Measurements from ENCODE around the gene ASPHD2.
"Not testable (repeated sequence)": the region's sequence is repeated elsewhere in the genome, so short reads cannot be mapped to it uniquely, and the experiment has no call there.

ASPHD2 gene

DNA sequence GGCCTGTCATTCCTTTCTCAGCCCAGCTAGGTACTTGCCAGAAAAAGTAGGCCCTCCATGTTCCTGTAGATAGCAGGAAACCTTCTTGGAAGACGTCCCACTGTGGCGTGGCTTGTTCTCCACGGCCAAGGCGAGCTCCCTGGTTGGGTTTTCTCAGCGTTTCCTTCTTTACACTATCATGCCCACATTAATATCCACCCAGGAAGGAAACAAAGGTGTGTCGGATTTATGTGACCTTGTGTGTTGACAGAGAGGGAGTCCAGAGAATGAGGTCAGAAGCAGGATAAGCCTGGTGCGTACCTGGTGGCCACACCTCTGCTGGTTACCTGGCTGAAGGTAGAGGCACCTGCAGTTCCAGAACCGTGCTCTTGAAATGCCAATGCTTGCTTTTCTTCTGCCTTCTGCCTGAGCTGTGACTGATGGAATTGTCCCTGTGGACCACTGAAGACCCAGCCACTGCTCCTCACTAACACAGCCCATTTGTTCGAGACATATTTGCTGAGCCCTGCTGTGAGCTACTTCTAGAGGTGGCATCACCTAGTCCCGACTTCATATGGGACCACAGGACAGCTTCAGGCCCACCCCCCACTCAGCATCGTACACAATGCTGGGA lies 7.9 kb downstream of the ASPHD2 start:
- H2BK120ac ChIP-seq (ENCODE audit: insufficient read depth, low read length, poor library complexity), result no peak overlapping the region
- no peak overlapping the region for H3K18ac ChIP-seq (ENCODE audit: low read length)
- no peak overlapping the region for H3K4me2 ChIP-seq (ENCODE audit: low read length)
- H3K4me1 ChIP-seq (ENCODE audit: control insufficient read depth in 1 of 2, insufficient read depth in 2 of 2, low read length in 2 of 2), result peaks cover 0 to 2% of the 10 kb centered on the region in 2 experiments
- H3K9ac ChIP-seq (ENCODE audit: low read length), result no peak overlapping the region
- H2AK5ac ChIP-seq (ENCODE audit: low read length), result no peak overlapping the region
- no peak overlapping the region for H4K8ac ChIP-seq (ENCODE audit: low read depth, low read length)
- no peak overlapping the region for H2BK5ac ChIP-seq (ENCODE audit: low read depth, low read length, poor library complexity)
- H3K79me2 ChIP-seq (ENCODE audit: control insufficient read depth, insufficient read depth, low read length, poor library complexity), result no peaks in the 10 kb centered on the region
- no peak overlapping the region for H2AFZ ChIP-seq (ENCODE audit: insufficient read depth, low read length, poor library complexity)
- no peak overlapping the region for H3K27ac ChIP-seq (ENCODE audit: low read depth, low read length)
- WGBS (ENCODE audit: extremely low coverage, insufficient coverage, insufficient read length), result no CpG with 5 or more reads among the region's 11 CpGs
- H3K4ac ChIP-seq (ENCODE audit: low read depth, low read length), result no peak overlapping the region
- H4K91ac ChIP-seq (ENCODE audit: low read depth, low read length), result no peak overlapping the region
- H3K4me3 ChIP-seq (ENCODE audit: low read depth, low read length), result peak overlapping the region; percentile 10
- no peaks in the 10 kb centered on the region for H3K79me1 ChIP-seq (ENCODE audit: low read length)
- no peak overlapping the region for H4K12ac ChIP-seq (ENCODE audit: low read depth, low read length)
- DNase-seq, result peak in 1 of 2 donors; percentile 21
- H3K14ac ChIP-seq (ENCODE audit: low read length), result no peak overlapping the region
- no peak overlapping the region for H3K23ac ChIP-seq (ENCODE audit: low read length)
- H3K27me3 ChIP-seq (ENCODE audit: insufficient read depth, low read length), result no peaks in the 10 kb centered on the region
- peaks cover 14 to 15% of the 10 kb centered on the region in 2 experiments for H3K36me3 ChIP-seq (ENCODE audit: control insufficient read depth in 1 of 2, insufficient read depth in 2 of 2, low read length in 2 of 2)
- H3K9me3 ChIP-seq (ENCODE audit: insufficient read depth, low read depth, low read length), result peaks cover 4% of the 10 kb centered on the region
- no peak overlapping the region for H2BK12ac ChIP-seq (ENCODE audit: low read length)

DNA sequence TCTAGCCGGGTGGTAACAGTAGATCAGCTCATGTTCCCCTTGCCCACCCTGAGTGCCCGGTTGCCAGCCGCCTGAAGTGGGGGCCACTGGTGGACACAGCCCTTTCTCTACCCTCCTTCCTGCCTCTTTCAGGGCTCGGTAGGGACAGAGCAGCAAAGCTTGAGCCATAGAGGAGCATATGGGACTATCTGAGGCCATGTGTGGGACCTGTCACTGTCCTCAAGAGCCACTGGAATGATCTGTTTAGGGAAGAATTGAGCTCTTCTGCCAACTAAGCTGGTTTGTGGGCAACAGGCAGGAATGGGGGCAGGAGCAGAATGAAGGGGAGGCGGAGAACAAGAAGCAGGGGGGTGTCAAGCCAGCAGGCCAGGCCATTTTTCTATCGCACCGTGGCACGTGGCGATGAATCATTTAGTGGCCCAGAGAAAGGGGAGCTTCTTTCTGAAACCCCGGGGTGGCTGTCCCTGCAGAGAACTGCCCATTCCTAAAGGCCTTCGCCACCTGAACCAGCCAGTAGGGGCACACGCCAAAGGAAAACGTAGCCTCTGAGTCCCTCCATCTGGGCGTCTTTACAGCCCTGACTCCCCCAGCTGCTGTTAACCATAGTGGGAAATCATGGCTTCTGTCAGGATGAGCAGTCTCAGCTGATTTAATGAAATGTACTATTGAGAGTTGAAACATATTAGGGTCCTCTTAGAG lies 8.8 kb downstream of the ASPHD2 start:
- WGBS (ENCODE audit: extremely low coverage, insufficient coverage, insufficient read length), result no CpG with 5 or more reads among the region's 14 CpGs
- peaks cover 4% of the 10 kb centered on the region for H3K9me3 ChIP-seq (ENCODE audit: insufficient read depth, low read depth, low read length)

DNA sequence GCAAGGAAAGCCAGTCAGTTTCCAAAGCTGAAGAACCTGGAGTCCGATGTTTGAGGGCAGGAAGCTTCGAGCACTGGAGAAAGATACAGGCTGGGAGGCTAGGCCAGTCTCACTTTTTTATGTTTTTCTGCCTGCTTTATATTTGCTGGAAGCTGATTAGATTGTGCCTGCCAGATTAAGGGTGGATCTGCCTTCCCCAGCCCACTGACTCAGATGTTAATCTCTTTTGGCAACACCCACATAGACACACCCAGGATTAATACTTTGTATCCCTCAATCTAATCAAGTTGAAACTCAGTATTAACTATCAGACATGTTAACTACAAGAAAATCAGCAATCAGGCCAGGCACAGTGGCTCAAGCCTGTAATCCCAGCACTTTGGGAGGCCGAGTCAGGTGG lies 9.7 kb downstream of the ASPHD2 start:
- H2BK5ac ChIP-seq (ENCODE audit: low read depth, low read length, poor library complexity); H2BK12ac ChIP-seq (ENCODE audit: low read length); H3K23ac ChIP-seq (ENCODE audit: low read length); DNase-seq; H4K12ac ChIP-seq (ENCODE audit: low read depth, low read length); H3K27ac ChIP-seq (ENCODE audit: low read depth, low read length); H3K4me2 ChIP-seq (ENCODE audit: low read length); H2AK5ac ChIP-seq (ENCODE audit: low read length); H3K4me3 ChIP-seq (ENCODE audit: low read depth, low read length); H3K9me3 ChIP-seq (ENCODE audit: insufficient read depth, low read depth, low read length); H2AFZ ChIP-seq (ENCODE audit: insufficient read depth, low read length, poor library complexity); H3K18ac ChIP-seq (ENCODE audit: low read length); H3K4me1 ChIP-seq (ENCODE audit: control insufficient read depth in 1 of 2, insufficient read depth in 2 of 2, low read length in 2 of 2); H3K79me1 ChIP-seq (ENCODE audit: low read length); H4K91ac ChIP-seq (ENCODE audit: low read depth, low read length); H4K8ac ChIP-seq (ENCODE audit: low read depth, low read length); H3K14ac ChIP-seq (ENCODE audit: low read length); H3K9ac ChIP-seq (ENCODE audit: low read length); H3K4ac ChIP-seq (ENCODE audit: low read depth, low read length); H2BK120ac ChIP-seq (ENCODE audit: insufficient read depth, low read length, poor library complexity); H3K27me3 ChIP-seq (ENCODE audit: insufficient read depth, low read length); H3K79me2 ChIP-seq (ENCODE audit: control insufficient read depth, insufficient read depth, low read length, poor library complexity): not testable (repeated sequence)
- WGBS (ENCODE audit: extremely low coverage, insufficient coverage, insufficient read length), result no CpG with 5 or more reads among the region's 3 CpGs
- H3K36me3 ChIP-seq (ENCODE audit: control insufficient read depth in 1 of 2, insufficient read depth in 2 of 2, low read length in 2 of 2), result peaks cover 12 to 15% of the 10 kb centered on the region in 2 experiments

More for the DNA sequence above, 8.8 kb downstream of the ASPHD2 start:
- H3K9ac ChIP-seq (ENCODE audit: low read length), result no peak overlapping the region
- H2AFZ ChIP-seq (ENCODE audit: insufficient read depth, low read length, poor library complexity), result no peak overlapping the region
- no peak overlapping the region for H4K12ac ChIP-seq (ENCODE audit: low read depth, low read length)
- H3K27ac ChIP-seq (ENCODE audit: low read depth, low read length), result no peak overlapping the region
- H3K79me2 ChIP-seq (ENCODE audit: control insufficient read depth, insufficient read depth, low read length, poor library complexity), result no peaks in the 10 kb centered on the region
- H3K23ac ChIP-seq (ENCODE audit: low read length), result no peak overlapping the region
- peaks cover 15% of the 10 kb centered on the region in 2 experiments for H3K36me3 ChIP-seq (ENCODE audit: control insufficient read depth in 1 of 2, insufficient read depth in 2 of 2, low read length in 2 of 2)
- H4K91ac ChIP-seq (ENCODE audit: low read depth, low read length), result no peak overlapping the region
- no peak overlapping the region for H2BK120ac ChIP-seq (ENCODE audit: insufficient read depth, low read length, poor library complexity)
- H3K27me3 ChIP-seq (ENCODE audit: insufficient read depth, low read length), result no peaks in the 10 kb centered on the region
- H2AK5ac ChIP-seq (ENCODE audit: low read length), result no peak overlapping the region
- no peak overlapping the region for H3K4me2 ChIP-seq (ENCODE audit: low read length)
- no peak overlapping the region for H3K4me3 ChIP-seq (ENCODE audit: low read depth, low read length)
- no peak overlapping the region for H2BK5ac ChIP-seq (ENCODE audit: low read depth, low read length, poor library complexity)
- no peak overlapping the region for H3K4ac ChIP-seq (ENCODE audit: low read depth, low read length)
- peaks cover 0 to 2% of the 10 kb centered on the region in 2 experiments for H3K4me1 ChIP-seq (ENCODE audit: control insufficient read depth in 1 of 2, insufficient read depth in 2 of 2, low read length in 2 of 2)
- no peaks in the 10 kb centered on the region for H3K79me1 ChIP-seq (ENCODE audit: low read length)
- H3K14ac ChIP-seq (ENCODE audit: low read length), result no peak overlapping the region
- DNase-seq, result no peak
- H3K18ac ChIP-seq (ENCODE audit: low read length), result no peak overlapping the region
- H4K8ac ChIP-seq (ENCODE audit: low read depth, low read length), result no peak overlapping the region
- no peak overlapping the region for H2BK12ac ChIP-seq (ENCODE audit: low read length)

DNA sequence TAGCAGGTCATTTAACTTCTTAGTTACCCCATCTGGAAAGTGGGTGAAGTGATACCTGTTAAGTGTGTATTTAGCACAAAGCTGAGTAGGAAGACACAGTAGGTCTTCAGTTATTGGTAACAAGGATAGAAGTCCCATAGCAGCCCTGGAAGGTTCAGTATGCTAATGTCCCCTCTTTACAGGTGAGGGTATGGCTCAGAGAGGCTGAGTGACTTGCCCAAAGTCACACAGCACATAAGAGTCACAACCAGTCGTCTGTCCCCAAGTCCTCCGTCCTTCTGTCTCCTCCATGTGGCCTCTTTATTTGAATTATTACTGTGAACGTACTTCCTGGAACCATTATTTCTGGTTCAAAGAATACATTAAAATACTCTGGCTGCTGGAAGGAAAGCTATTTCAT lies 10.5 kb downstream of the ASPHD2 start:
- Histone ChIP-seq H4K91ac (ENCODE audit: low read depth, low read length) (no peak overlapping the region), H3K27ac (ENCODE audit: low read depth, low read length) (no peak overlapping the region), H3K4ac (ENCODE audit: low read depth, low read length) (no peak overlapping the region), H2BK5ac (ENCODE audit: low read depth, low read length, poor library complexity) (no peak overlapping the region), H3K27me3 (ENCODE audit: insufficient read depth, low read length) (no peaks in the 10 kb centered on the region), H2BK120ac (ENCODE audit: insufficient read depth, low read length, poor library complexity) (no peak overlapping the region), H3K4me3 (ENCODE audit: low read depth, low read length) (no peak overlapping the region), H2BK12ac (ENCODE audit: low read length) (no peak overlapping the region), H3K79me2 (ENCODE audit: control insufficient read depth, insufficient read depth, low read length, poor library complexity) (no peaks in the 10 kb centered on the region), H3K18ac (ENCODE audit: low read length) (no peak overlapping the region), H3K79me1 (ENCODE audit: low read length) (peaks cover 6% of the 10 kb centered on the region), H3K14ac (ENCODE audit: low read length) (no peak overlapping the region), H3K9ac (ENCODE audit: low read length) (no peak overlapping the region), H2AFZ (ENCODE audit: insufficient read depth, low read length, poor library complexity) (no peak overlapping the region), H3K4me1 (ENCODE audit: control insufficient read depth in 1 of 2, insufficient read depth in 2 of 2, low read length in 2 of 2) (peaks cover 5 to 11% of the 10 kb centered on the region in 2 experiments), H4K12ac (ENCODE audit: low read depth, low read length) (no peak overlapping the region), H3K4me2 (ENCODE audit: low read length) (no peak overlapping the region), H3K36me3 (ENCODE audit: control insufficient read depth in 1 of 2, insufficient read depth in 2 of 2, low read length in 2 of 2) (peaks cover 7 to 9% of the 10 kb centered on the region in 2 experiments), H2AK5ac (ENCODE audit: low read length) (no peak overlapping the region), H3K23ac (ENCODE audit: low read length) (no peak overlapping the region), H4K8ac (ENCODE audit: low read depth, low read length) (no peak overlapping the region), H3K9me3 (ENCODE audit: insufficient read depth, low read depth, low read length) (peaks cover 2% of the 10 kb centered on the region)
- no CpG with 5 or more reads among the region's 3 CpGs for WGBS (ENCODE audit: extremely low coverage, insufficient coverage, insufficient read length)
- no peak for DNase-seq
